GM21717 (cell line): ENCODE data around the gene SPO11.
A peak's percentile ranks its signal among the peaks of the same experiment; 100 is the strongest.

Experiments
- ATAC-seq: cut with Tn5 transposase; IDR thresholded peaks from one replicate; pipeline ENCODE4 v1.9.1; 2021; ENCODE audit warnings: mild to moderate bottlenecking, moderate library complexity; ENCODE audit not compliant: unreplicated experiment

Gene SPO11

GRCh38 chr20:57389695-57390603, 60.3 kb downstream of the SPO11 start:
- no peak for ATAC-seq

DNA sequence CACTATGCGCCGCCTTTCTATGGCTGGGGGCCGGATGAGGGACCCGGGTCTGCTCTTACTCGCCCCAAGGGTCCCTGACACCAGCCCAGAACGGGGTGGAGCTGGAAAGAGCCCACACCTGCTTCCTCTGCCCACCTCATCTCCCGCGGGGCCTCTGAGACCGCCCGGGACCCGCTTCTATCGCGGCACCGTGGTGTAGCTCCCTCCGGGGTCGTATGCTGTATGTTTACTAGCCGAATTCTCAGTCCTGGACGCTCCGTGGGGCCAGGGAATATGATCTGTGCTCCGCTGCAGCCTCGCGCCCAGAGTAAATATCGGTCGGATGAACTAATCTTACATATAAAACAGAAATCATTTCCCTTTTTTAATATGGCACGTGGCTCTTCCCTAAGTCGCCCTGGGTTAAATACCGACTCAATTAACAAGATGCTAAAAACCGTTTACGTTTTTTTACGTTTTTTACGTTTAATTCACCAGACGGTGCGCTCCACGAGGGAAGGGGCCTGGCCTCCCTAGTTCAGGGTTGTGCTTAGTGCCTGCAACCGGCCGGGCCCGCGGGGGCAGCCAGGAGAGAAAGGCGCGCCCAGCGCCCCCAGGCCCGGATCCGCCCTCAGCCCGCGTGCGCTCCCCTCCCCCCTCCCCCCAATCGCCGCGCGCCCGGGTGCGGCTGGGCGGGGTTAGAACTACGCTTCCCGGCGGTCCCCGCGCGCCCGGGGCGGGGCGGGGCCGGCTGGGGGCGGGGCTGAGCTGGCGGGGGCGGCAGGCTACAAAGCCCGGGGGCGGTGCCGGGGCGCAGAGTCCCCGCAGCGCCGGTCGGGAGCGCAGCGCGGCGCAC, 61.2 kb downstream of the SPO11 start, which contains the start of gene RBM38:
RBM38 (plus strand) TSS at position 793 of the 835 bp plus-strand sequence. CDS start 186 bp downstream, outside the sequence.
- ATAC-seq: peak; percentile 27

DNA sequence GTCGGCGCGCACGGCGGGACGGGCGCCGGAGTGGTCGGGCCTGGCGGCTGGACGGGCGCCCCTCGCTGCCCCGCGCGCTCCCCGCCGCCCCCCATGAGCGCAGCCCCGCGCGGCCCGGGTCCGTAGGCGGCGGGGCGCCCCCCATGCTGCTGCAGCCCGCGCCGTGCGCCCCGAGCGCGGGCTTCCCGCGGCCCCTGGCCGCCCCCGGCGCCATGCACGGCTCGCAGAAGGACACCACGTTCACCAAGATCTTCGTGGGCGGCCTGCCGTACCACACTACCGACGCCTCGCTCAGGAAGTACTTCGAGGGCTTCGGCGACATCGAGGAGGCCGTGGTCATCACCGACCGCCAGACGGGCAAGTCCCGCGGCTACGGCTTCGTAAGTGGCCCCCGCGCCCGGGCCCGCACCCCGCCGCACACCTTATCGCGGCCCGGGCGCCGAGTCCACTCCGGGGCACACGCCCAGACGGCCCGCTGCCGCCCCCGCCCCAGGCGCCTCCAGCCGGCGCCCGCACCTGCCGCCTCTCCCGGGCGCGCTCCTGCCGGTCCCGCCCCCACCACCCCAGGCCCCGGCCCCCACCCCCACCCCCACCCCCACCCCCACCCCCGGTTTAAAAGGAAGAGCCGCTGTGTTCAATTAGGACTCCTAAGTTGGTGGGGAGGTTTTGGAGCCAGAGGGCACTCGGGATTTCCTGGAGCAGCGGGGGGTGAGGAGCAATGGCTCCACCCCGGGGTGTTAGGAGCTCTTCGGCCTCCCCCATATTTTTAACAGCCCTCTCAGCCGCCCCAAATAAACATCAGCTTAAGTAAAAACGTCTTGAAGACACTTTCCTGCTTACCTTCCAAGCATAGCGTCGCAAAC, 62.1 kb downstream of the SPO11 start:
- ATAC-seq: peak; percentile 3

GRCh38 chr20:57392512-57393271, 63.1 kb downstream of the SPO11 start:
- no peak for ATAC-seq
